ENCODE measurements around the gene KDM2A. TPM values are rescaled to one million over a fixed set of nuclear protein-coding genes. Genes with fewer than 3 reads are reported as not detected.
A peak's percentile ranks its signal among the peaks of the same experiment; 100 is the strongest.

The KDM2A gene
- polyA plus RNA-seq, 2 of the 4 experiments (the other 2 are of a cell fraction) = 34.5 to 42.8 TPM

DNA sequence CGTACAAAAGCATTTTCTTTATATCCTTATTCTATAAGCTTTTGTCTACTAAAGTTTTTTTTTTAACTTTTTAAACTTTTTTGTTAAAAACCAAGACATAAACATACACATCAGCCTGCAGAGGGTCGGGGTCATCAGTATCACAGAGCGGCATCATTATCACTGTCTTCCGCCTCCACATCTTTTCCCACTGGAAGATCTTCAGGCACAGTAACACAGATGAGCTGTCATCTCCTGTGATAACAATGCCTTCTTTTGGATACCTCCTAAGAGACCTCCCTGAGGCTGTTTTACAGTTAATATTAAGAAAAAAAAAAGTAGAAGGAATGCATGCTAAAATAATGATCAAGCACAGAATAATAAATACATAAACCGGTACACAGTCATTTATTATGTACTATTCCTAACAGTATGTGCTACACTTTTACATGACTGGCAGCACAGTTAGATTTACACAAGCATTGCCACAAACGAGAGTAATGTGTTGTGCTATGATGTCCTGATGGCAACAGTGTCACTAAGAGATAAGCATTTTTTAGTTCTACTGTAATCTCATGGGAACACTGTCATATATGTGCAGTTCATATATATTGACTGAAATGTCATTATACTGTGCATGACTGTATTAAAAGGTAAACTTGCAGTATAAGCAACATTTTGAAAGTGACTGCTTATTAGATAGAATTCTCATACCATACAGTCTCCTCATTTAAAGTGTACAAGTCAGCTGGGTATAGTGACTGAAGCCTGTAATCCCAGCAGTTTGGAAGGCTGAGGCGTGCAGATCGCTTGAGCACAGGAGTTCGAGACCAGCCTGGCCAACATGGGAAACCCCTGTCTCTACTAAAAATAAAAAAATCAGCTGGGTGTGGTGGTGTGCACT lies 58.6 kb downstream of the KDM2A start:
- no peak for ATAC-seq
- Histone ChIP-seq H3K4me1 (peaks cover 10% of the 10 kb centered on the region; the same call in 2 of the 3 replicates), H3K4me2 (no peak overlapping the region), H3K9me3 (no peaks in the 10 kb centered on the region), H3K27ac (no peak overlapping the region), H3K4me3 (no peak overlapping the region)
- WGBS (ENCODE audit: missing lambda C conversion rate) = 89% methylated on average over 9 of the region's 9 CpGs
- TF ChIP-seq HDAC2 (IDR thresholded peaks at IDR 0.05) (no peak), TFCP2L1 (CRISPR knock-in tag; IDR thresholded peaks at IDR 0.05) (no peak), NFE2L2 (conservative IDR thresholded peaks at IDR 0.05; ENCODE audit: low read length) (no peak), CBX8 (IDR thresholded peaks at IDR 0.05) (no peak), HEYL (CRISPR knock-in tag; IDR thresholded peaks at IDR 0.05) (no peak), TP53 (CRISPR knock-in tag; IDR thresholded peaks at IDR 0.05) (no peak), ZSCAN20 (CRISPR knock-in tag; IDR thresholded peaks at IDR 0.05) (no peak), CHD4 (IDR thresholded peaks at IDR 0.05; ENCODE audit: borderline replicate concordance) (no peak), RFX5 (IDR thresholded peaks at IDR 0.05) (no peak)
- TF ChIP-seq, protein P1, sequence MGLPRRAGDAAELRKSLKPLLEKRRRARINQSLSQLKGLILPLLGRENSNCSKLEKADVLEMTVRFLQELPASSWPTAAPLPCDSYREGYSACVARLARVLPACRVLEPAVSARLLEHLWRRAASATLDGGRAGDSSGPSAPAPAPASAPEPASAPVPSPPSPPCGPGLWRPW (IDR thresholded peaks at IDR 0.05) = no peak
- TF ChIP-seq, protein P2, sequence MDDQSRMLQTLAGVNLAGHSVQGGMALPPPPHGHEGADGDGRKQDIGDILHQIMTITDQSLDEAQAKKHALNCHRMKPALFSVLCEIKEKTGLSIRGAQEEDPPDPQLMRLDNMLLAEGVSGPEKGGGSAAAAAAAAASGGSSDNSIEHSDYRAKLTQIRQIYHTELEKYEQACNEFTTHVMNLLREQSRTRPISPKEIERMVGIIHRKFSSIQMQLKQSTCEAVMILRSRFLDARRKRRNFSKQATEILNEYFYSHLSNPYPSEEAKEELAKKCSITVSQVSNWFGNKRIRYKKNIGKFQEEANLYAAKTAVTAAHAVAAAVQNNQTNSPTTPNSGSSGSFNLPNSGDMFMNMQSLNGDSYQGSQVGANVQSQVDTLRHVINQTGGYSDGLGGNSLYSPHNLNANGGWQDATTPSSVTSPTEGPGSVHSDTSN (IDR thresholded peaks at IDR 0.05) = no peak
- TF ChIP-seq, protein P3, sequence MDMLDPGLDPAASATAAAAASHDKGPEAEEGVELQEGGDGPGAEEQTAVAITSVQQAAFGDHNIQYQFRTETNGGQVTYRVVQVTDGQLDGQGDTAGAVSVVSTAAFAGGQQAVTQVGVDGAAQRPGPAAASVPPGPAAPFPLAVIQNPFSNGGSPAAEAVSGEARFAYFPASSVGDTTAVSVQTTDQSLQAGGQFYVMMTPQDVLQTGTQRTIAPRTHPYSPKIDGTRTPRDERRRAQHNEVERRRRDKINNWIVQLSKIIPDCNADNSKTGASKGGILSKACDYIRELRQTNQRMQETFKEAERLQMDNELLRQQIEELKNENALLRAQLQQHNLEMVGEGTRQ (IDR thresholded peaks at IDR 0.05) = no peak
- ChIA-PET CTCF (interaction anchor here (0.7 to 2.2 kb wide), 3 partner anchors 9 to 96 kb away, joined by 3 to 6 read pairs (median 3); no protein-coding TSS in a partner anchor), POLR2A (no interaction called here)
- no peak for DNase-seq (ENCODE audit: low read depth in 1 of 2, low spot score in 1 of 2)
- no peak for FAIRE-seq

DNA sequence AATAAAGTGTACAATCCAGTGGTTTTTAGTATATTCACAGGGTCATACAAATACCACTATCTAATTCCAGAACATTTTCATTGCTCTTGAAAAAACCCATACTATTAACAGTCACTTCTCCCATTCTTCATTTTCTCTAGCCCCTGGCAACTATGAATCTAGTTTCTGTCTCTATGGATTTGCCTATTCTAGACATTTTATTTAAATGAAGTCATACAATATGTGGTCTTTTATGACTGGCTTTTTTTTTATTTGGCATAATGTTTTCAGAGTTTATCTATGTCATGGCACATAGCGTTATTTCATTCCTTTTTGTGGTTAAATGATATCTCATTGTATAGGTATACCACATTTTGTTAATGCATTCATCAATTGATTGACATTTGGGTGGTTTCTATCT lies 59.4 kb downstream of the KDM2A start:
- no peak for DNase-seq (ENCODE audit: low read depth in 1 of 2, low spot score in 1 of 2)
- POLR2A ChIA-PET = no interaction called here
- H3K4me1 ChIP-seq = peaks cover 10% of the 10 kb centered on the region; the same call in 2 of the 3 replicates
- H3K9me3 ChIP-seq = no peaks in the 10 kb centered on the region
- H3K27ac ChIP-seq = no peak overlapping the region
- WGBS (ENCODE audit: missing lambda C conversion rate) = 91% methylated on average over 1 of the region's 1 CpG
- peak; percentile 43 for FAIRE-seq
- TF ChIP-seq, protein P4, sequence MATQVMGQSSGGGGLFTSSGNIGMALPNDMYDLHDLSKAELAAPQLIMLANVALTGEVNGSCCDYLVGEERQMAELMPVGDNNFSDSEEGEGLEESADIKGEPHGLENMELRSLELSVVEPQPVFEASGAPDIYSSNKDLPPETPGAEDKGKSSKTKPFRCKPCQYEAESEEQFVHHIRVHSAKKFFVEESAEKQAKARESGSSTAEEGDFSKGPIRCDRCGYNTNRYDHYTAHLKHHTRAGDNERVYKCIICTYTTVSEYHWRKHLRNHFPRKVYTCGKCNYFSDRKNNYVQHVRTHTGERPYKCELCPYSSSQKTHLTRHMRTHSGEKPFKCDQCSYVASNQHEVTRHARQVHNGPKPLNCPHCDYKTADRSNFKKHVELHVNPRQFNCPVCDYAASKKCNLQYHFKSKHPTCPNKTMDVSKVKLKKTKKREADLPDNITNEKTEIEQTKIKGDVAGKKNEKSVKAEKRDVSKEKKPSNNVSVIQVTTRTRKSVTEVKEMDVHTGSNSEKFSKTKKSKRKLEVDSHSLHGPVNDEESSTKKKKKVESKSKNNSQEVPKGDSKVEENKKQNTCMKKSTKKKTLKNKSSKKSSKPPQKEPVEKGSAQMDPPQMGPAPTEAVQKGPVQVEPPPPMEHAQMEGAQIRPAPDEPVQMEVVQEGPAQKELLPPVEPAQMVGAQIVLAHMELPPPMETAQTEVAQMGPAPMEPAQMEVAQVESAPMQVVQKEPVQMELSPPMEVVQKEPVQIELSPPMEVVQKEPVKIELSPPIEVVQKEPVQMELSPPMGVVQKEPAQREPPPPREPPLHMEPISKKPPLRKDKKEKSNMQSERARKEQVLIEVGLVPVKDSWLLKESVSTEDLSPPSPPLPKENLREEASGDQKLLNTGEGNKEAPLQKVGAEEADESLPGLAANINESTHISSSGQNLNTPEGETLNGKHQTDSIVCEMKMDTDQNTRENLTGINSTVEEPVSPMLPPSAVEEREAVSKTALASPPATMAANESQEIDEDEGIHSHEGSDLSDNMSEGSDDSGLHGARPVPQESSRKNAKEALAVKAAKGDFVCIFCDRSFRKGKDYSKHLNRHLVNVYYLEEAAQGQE (IDR thresholded peaks at IDR 0.05) = no peak
- no peak for TF ChIP-seq NPAS2 (CRISPR knock-in tag; IDR thresholded peaks at IDR 0.05; ENCODE audit: borderline replicate concordance)
- TF ChIP-seq RNF2 (IDR thresholded peaks at IDR 0.05; ENCODE audit: borderline replicate concordance, low read depth) = no peak
- TF ChIP-seq NR3C1 (IDR thresholded peaks at IDR 0.05) = no peak
- TF ChIP-seq JUNB (IDR thresholded peaks at IDR 0.05) = no peak
- no peak for TF ChIP-seq FOSL2 (IDR thresholded peaks at IDR 0.05)
- TF ChIP-seq FOSL2 (CRISPR knock-in tag; IDR thresholded peaks at IDR 0.05) = no peak
- TF ChIP-seq, protein P1 (IDR thresholded peaks at IDR 0.05) = no peak
- TF ChIP-seq KDM5A (IDR thresholded peaks at IDR 0.05) = no peak
- no peak for TF ChIP-seq RAD21 (conservative IDR thresholded peaks at IDR 0.05 in 1 of 2, IDR thresholded peaks at IDR 0.05 in 1 of 2)
- H3K4me2 ChIP-seq = no peak overlapping the region
- ATAC-seq = no peak
- H3K4me3 ChIP-seq = no peak overlapping the region
- CTCF ChIA-PET = no interaction called here
